Measurements from ENCODE around the gene ADGRA3. TPM values are rescaled to one million over a fixed set of nuclear protein-coding genes. Genes with fewer than 3 reads are reported as not detected.

Gene ADGRA3
- total and polyA plus RNA-seq, 8 donors = 4.7 to 87.5 (median 27.8) TPM

DNA sequence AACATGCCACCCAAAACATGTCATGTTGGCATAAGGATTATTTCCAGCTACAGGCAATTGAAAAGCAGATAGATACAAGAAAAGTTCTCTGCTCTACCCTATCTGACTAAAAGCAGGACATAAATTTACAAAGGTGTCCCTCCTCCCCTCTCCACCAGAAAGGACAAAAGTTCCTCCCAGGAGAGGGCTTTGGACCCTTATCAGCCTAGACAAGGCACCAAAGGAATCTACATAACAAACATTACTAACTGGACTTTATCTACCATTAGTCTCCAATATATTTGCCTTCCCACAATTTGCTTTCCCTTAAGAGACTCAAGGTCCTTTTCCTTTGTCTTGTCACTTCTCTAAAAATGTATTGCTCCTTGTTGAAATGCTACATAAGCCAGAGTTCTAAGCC lies 55.6 kb downstream of the ADGRA3 start:
- Histone ChIP-seq H3K4me1 (peaks cover 0 to 4% (median under 1%) of the 10 kb centered on the region in 4 donors), H3K4me3 (no peak overlapping the region), H3K27ac (no peak overlapping the region), H3K27me3 (no peaks in the 10 kb centered on the region), H3K36me3 (peaks cover 0 to 4% (median 0%) of the 10 kb centered on the region in 4 donors), H3K9me3 (no peaks in the 10 kb centered on the region)
- intact Hi-C loops (cut with DNase I; ENCODE audit: low total_unique reads) = no loop called here
- DNase-seq = no peak
- TF ChIP-seq POLR2A (IDR thresholded peaks at IDR 0.05) (no peak), EP300 (IDR thresholded peaks at IDR 0.05) (no peak), POLR2AphosphoS5 (IDR thresholded peaks at IDR 0.05) (no peak)
- TF ChIP-seq, protein P1, sequence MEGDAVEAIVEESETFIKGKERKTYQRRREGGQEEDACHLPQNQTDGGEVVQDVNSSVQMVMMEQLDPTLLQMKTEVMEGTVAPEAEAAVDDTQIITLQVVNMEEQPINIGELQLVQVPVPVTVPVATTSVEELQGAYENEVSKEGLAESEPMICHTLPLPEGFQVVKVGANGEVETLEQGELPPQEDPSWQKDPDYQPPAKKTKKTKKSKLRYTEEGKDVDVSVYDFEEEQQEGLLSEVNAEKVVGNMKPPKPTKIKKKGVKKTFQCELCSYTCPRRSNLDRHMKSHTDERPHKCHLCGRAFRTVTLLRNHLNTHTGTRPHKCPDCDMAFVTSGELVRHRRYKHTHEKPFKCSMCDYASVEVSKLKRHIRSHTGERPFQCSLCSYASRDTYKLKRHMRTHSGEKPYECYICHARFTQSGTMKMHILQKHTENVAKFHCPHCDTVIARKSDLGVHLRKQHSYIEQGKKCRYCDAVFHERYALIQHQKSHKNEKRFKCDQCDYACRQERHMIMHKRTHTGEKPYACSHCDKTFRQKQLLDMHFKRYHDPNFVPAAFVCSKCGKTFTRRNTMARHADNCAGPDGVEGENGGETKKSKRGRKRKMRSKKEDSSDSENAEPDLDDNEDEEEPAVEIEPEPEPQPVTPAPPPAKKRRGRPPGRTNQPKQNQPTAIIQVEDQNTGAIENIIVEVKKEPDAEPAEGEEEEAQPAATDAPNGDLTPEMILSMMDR (IDR thresholded peaks at IDR 0.05) = no peak

DNA sequence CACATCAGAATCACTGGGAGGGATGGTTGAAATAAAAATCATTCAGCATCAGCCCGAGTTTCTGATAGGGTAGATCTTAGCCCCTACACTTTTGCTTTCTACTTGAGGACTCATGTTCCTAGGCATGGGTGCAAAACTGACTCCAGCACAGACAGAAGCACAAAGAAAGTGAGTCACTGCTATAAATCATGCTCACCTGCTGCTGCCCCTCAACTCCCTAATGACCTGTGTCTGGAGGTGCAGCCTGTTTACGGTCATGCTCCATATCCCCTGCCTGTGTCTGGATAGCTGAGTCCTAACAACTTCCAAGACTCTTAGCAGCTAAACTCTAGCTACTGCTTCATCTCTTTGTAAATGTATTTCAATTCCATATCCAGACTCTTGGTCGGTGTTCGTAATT lies 57.8 kb downstream of the ADGRA3 start:
- WGBS, 5 donors = 91 to 94% (median 93%) methylated on average over 4 of the region's 4 CpGs
- intact Hi-C loops (cut with DNase I; ENCODE audit: low total_unique reads) = no loop called here
- H3K27me3 ChIP-seq = no peaks in the 10 kb centered on the region
- H3K9me3 ChIP-seq = no peaks in the 10 kb centered on the region
- H3K36me3 ChIP-seq = peaks cover 0 to 4% (median 0%) of the 10 kb centered on the region in 4 donors
- DNase-seq = peak in 1 of 2 donors; percentile 23
- H3K4me1 ChIP-seq = peaks cover 0 to 15% (median 5%) of the 10 kb centered on the region in 4 donors
- H3K4me3 ChIP-seq = no peak overlapping the region
- TF ChIP-seq POLR2A (IDR thresholded peaks at IDR 0.05) = no peak
- no peak overlapping the region for H3K27ac ChIP-seq

DNA sequence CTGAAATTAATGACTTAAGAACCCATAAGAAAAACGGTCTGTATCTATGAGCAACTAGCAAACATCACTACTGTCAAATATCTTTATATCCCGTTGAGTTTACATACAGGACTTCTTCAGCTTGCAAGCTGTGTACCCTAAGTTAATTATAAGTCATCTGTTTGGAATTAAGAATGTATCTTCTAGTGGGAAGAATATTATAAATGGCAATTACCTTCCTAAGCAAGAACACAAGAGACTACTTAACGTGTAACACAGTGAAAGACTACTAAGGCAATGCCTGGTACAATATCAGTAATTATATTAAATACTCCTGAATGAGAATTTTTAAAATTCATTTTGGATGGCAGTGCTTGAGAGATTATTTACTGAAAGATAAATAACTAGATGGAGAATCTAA lies 58.5 kb downstream of the ADGRA3 start:
- no peak for TF ChIP-seq EP300 (IDR thresholded peaks at IDR 0.05)
- TF ChIP-seq POLR2A (IDR thresholded peaks at IDR 0.05) = no peak
- no peak for TF ChIP-seq POLR2AphosphoS5 (IDR thresholded peaks at IDR 0.05)
- TF ChIP-seq, protein P1 (IDR thresholded peaks at IDR 0.05) = no peak
- DNase-seq = no peak
- H3K4me3 ChIP-seq = no peak overlapping the region
- H3K27me3 ChIP-seq = no peaks in the 10 kb centered on the region
- H3K27ac ChIP-seq = no peak overlapping the region
- no peaks in the 10 kb centered on the region for H3K9me3 ChIP-seq
- peaks cover 0 to 4% (median 0%) of the 10 kb centered on the region in 4 donors for H3K36me3 ChIP-seq
- WGBS, 5 donors = 74 to 83% (median 80%) methylated on average over 3 of the region's 3 CpGs
- intact Hi-C loops (cut with DNase I; ENCODE audit: low total_unique reads) = no loop called here
- H3K4me1 ChIP-seq = peaks cover 0 to 15% (median 5%) of the 10 kb centered on the region in 4 donors

DNA sequence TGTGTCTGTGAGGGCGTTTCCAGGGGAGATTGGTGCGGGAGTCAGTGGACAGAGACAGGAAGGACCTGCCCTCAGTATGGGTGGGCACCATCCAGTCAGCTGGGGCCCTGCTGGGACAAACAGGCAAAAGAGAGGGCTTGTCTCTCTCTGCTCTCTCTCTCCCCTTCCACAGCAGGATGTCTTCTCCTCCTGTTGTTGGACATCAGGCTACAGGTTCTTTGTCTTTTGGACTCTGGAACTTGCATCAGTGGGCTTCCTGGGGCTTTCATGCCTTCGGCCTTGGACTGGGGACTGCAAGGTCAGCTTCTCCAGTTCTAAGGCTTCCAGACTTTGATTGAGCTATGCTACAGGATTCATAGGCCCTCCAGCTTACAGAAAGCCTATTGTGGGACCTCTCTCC lies 59.6 kb downstream of the ADGRA3 start:
- no peak overlapping the region for H3K27ac ChIP-seq

DNA sequence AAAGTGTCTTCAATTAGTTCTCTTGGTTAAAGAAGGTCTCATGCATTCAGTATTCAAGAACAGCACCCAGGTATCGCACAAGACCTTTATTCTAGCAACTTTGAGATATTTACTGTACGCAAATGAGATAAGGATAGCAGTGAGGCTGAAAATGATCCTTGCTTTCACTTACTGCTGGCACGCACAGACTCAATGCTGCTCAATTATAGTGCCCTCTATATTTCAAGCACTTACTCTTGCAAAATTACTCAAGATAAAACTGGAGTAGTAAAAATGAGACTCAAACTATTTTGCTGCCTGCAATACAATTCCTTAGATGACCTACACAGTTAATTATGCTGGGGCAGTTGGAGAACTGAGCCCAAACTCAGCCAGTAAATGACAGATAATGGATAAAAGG lies 60.9 kb downstream of the ADGRA3 start:
- peak in 1 of 2 donors; percentile 48 for DNase-seq
- Histone ChIP-seq H3K36me3 (no peaks in the 10 kb centered on the region), H3K4me1 (peaks cover 0 to 15% (median 5%) of the 10 kb centered on the region in 4 donors), H3K27ac (no peak overlapping the region), H3K4me3 (no peak overlapping the region), H3K9me3 (no peaks in the 10 kb centered on the region), H3K27me3 (no peaks in the 10 kb centered on the region)
- TF ChIP-seq POLR2A (IDR thresholded peaks at IDR 0.05) (no peak), EP300 (IDR thresholded peaks at IDR 0.05) (no peak), POLR2AphosphoS5 (IDR thresholded peaks at IDR 0.05) (peak in 1 of 3 donors; percentile 19)
- TF ChIP-seq, protein P1 (IDR thresholded peaks at IDR 0.05) = no peak
- intact Hi-C loops (cut with DNase I; ENCODE audit: low total_unique reads) = no loop called here
- WGBS, 5 donors = 33 to 58% (median 53%) methylated on average over 3 of the region's 3 CpGs

More for the DNA sequence above, 59.6 kb downstream of the ADGRA3 start:
- Histone ChIP-seq H3K27me3 (no peaks in the 10 kb centered on the region), H3K9me3 (no peaks in the 10 kb centered on the region), H3K36me3 (peaks cover 0 to 4% (median 0%) of the 10 kb centered on the region in 4 donors), H3K4me3 (no peak overlapping the region), H3K4me1 (peaks cover 0 to 15% (median 5%) of the 10 kb centered on the region in 4 donors)
- no peak for DNase-seq
- 83 to 91% (median 87%) methylated on average over 3 of the region's 3 CpGs for WGBS, 5 donors
- intact Hi-C loops (cut with DNase I; ENCODE audit: low total_unique reads) = no loop called here
- TF ChIP-seq, protein P1 (IDR thresholded peaks at IDR 0.05) = no peak
- no peak for TF ChIP-seq EP300 (IDR thresholded peaks at IDR 0.05)
- TF ChIP-seq POLR2AphosphoS5 (IDR thresholded peaks at IDR 0.05) = no peak
- no peak for TF ChIP-seq POLR2A (IDR thresholded peaks at IDR 0.05)

Data from stomach (tissue), 9 donors.